ENCODE measurements around the gene TSPYL1. TPM values are rescaled to one million over a fixed set of nuclear protein-coding genes. Genes with fewer than 3 reads are reported as not detected.
A peak's percentile ranks its signal among the peaks of the same experiment; 100 is the strongest.

TSPYL1 gene
- total and polyA plus RNA-seq, 9 of the 15 experiments (the other 6 are each of a cell fraction or from before 2014, with no cell fraction given) = 23.1 to 56.8 (median 37.9) TPM

DNA sequence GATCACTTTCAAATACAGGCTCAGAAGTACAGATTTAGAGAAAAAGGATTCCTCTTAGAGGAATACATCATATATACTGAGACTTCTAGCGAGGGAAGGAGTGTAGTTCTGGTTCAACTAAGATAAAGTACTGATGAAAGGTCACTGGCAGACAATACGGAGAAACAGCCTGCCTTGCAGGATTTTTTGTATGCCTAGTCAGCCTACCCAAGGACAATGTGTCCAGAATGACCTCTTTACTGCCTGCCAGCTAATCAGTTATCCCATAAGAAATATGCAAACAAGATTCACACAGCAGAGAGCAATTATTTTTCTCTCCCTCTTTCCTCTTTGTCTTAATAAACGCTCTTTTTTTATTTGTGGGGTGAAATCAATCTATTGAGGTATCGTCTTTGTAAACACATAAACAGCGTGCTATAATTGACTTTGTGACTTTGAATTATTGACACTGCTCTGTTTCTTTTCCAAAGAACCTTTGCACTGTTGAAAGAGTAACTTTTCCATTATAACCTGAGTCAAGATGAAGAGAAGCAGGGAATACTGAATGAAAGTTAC is 24.4 kb downstream of the TSPYL1 start (continued):
- no peak for TF ChIP-seq NR2C2 (CRISPR knock-in tag; IDR thresholded peaks at IDR 0.05)
- peak; percentile 48; the same call in 1 of the 2 replicates for TF ChIP-seq NR2C2 (tag; IDR thresholded peaks at IDR 0.05)
- TF ChIP-seq TCF3 (CRISPR knock-in tag; IDR thresholded peaks at IDR 0.05) = peak; percentile 20; the same call in 1 of the 2 replicates
- no peak for TF ChIP-seq MEF2D (tag; conservative IDR thresholded peaks at IDR 0.05; ENCODE audit: low read depth)
- TF ChIP-seq EP300 (IDR thresholded peaks at IDR 0.05; ENCODE audit: low read length) = no peak
- TF ChIP-seq NR2F6 (CRISPR knock-in tag; IDR thresholded peaks at IDR 0.05) = no peak
- no peak for TF ChIP-seq POLR2AphosphoS5 (IDR thresholded peaks at IDR 0.05; ENCODE audit: control insufficient read depth, insufficient read depth, low read depth, low read length)
- TF ChIP-seq, protein P1, sequence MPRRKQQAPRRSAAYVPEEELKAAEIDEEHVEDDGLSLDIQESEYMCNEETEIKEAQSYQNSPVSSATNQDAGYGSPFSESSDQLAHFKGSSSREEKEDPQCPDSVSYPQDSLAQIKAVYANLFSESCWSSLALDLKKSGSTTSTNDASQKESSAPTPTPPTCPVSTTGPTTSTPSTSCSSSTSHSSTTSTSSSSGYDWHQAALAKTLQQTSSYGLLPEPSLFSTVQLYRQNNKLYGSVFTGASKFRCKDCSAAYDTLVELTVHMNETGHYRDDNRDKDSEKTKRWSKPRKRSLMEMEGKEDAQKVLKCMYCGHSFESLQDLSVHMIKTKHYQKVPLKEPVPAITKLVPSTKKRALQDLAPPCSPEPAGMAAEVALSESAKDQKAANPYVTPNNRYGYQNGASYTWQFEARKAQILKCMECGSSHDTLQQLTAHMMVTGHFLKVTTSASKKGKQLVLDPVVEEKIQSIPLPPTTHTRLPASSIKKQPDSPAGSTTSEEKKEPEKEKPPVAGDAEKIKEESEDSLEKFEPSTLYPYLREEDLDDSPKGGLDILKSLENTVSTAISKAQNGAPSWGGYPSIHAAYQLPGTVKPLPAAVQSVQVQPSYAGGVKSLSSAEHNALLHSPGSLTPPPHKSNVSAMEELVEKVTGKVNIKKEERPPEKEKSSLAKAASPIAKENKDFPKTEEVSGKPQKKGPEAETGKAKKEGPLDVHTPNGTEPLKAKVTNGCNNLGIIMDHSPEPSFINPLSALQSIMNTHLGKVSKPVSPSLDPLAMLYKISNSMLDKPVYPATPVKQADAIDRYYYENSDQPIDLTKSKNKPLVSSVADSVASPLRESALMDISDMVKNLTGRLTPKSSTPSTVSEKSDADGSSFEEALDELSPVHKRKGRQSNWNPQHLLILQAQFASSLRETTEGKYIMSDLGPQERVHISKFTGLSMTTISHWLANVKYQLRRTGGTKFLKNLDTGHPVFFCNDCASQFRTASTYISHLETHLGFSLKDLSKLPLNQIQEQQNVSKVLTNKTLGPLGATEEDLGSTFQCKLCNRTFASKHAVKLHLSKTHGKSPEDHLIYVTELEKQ (CRISPR knock-in tag; IDR thresholded peaks at IDR 0.05) = no peak
- 0 out of 4 replicates have a peak, but pooled peaks of 1 of the 2 experiments have one; percentile 18 for TF ChIP-seq KDM1A (IDR thresholded peaks at IDR 0.05)
- no peak for TF ChIP-seq BRF1 (IDR thresholded peaks at IDR 0.05; ENCODE audit: borderline replicate concordance, extremely low read depth, insufficient read length)
- no peak for TF ChIP-seq SAFB (IDR thresholded peaks at IDR 0.05; ENCODE audit: borderline replicate concordance, low read depth, low read length)
- TF ChIP-seq ESRRA (IDR thresholded peaks at IDR 0.05; ENCODE audit: borderline replicate concordance, low read depth) = peak; percentile 83
- TF ChIP-seq FOS (IDR thresholded peaks at IDR 0.05; ENCODE audit: extremely low read depth, insufficient read length) = no peak
- no peak for TF ChIP-seq ZNF830 (CRISPR knock-in tag; IDR thresholded peaks at IDR 0.05)
- no peak for TF ChIP-seq MYBL2 (IDR thresholded peaks at IDR 0.05; ENCODE audit: low read depth)
- no peak for TF ChIP-seq MYBL2 (CRISPR knock-in tag; IDR thresholded peaks at IDR 0.05; ENCODE audit: borderline replicate concordance)
- TF ChIP-seq, protein P2, sequence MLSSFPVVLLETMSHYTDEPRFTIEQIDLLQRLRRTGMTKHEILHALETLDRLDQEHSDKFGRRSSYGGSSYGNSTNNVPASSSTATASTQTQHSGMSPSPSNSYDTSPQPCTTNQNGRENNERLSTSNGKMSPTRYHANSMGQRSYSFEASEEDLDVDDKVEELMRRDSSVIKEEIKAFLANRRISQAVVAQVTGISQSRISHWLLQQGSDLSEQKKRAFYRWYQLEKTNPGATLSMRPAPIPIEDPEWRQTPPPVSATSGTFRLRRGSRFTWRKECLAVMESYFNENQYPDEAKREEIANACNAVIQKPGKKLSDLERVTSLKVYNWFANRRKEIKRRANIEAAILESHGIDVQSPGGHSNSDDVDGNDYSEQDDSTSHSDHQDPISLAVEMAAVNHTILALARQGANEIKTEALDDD (IDR thresholded peaks at IDR 0.05) = peak; percentile 71; the same call in 1 of the 2 replicates
- TF ChIP-seq CBX5 (IDR thresholded peaks at IDR 0.05; ENCODE audit: borderline replicate concordance, low read depth) = no peak
- no peak for TF ChIP-seq ZNF584 (CRISPR knock-in tag; IDR thresholded peaks at IDR 0.05; ENCODE audit: low read depth)

Data from K562 (cell line).